SK-N-MC (cell line): Measurements from ENCODE around the gene DNHD1.

Experiments used
- DNase-seq: peaks from one replicate; pipeline ENCODE4 v3.0.0-alpha.2; 2011; ENCODE audit warnings: low read depth, low spot score
- H3K27ac ChIP-seq: fragments of 200-600 bp; sonication (generic); 2 replicates; pipeline ENCODE4 v1.5.1; 2016; ENCODE audit warnings: mixed run types
- H3K36me3 ChIP-seq: fragments of 200-600 bp; sonication (generic); 2 replicates; pipeline ENCODE4 v1.6.1; 2017; ENCODE audit warnings: antibody characterized with exemption, low read length, mixed read lengths; ENCODE audit not compliant: insufficient read depth
- H3K4me3 ChIP-seq: fragments of 200-600 bp; sonication (generic); 2 replicates; pipeline ENCODE4 v1.5.1; 2016
- H3K9ac ChIP-seq: fragments of 200-600 bp; sonication (generic); 2 replicates; pipeline ENCODE4 v1.8.0; 2017; ENCODE audit warnings: mixed run types, mixed read lengths; ENCODE audit not compliant: insufficient read length
- H3K9me3 ChIP-seq: fragments of 200-600 bp; sonication (generic); 2 replicates; pipeline ENCODE4 v1.6.1; 2017; ENCODE audit warnings: low read depth, mild to moderate bottlenecking, antibody characterized with exemption, low read length, moderate library complexity, mixed read lengths
- EZH2 ChIP-seq: fragments of 200-600 bp; sonication (generic); IDR thresholded peaks from one replicate; pipeline ENCODE4 v1.6.1; 2017; ENCODE audit warnings: antibody characterized with exemption
- FOXP2 ChIP-seq: optimal IDR thresholded peaks from 2 replicates; pipeline ENCODE3; 2011; ENCODE audit warnings: mild to moderate bottlenecking, moderate library complexity; ENCODE audit not compliant: insufficient read depth; ENCODE audit errors: extremely low read length, control extremely low read depth
- POLR2AphosphoS5 ChIP-seq: IDR thresholded peaks from 2 replicates; pipeline ENCODE4 v1.6.1; 2012; ENCODE audit warnings: mild to moderate bottlenecking, low read depth, low read length, borderline replicate concordance

DNHD1 gene

GRCh38 chr11:6485661-6486060 is 11.4 kb upstream of the DNHD1 start:
- DNase-seq = no peak
- no peak for TF ChIP-seq EZH2
- no peak for TF ChIP-seq POLR2AphosphoS5
- TF ChIP-seq FOXP2 = no peak
- Histone ChIP-seq H3K9ac (no peak overlapping the region), H3K9me3 (no peaks in the 10 kb centered on the region), H3K4me3 (no peak overlapping the region), H3K27ac (no peak overlapping the region), H3K36me3 (peaks cover 77% of the 10 kb centered on the region)

GRCh38 chr11:6486256-6486655 is 10.8 kb upstream of the DNHD1 start:
- Histone ChIP-seq H3K9ac (no peak overlapping the region), H3K36me3 (peaks cover 77% of the 10 kb centered on the region), H3K4me3 (no peak overlapping the region), H3K27ac (no peak overlapping the region), H3K9me3 (no peaks in the 10 kb centered on the region)
- no peak for DNase-seq
- no peak for TF ChIP-seq EZH2
- TF ChIP-seq FOXP2 = no peak
- no peak for TF ChIP-seq POLR2AphosphoS5

DNA sequence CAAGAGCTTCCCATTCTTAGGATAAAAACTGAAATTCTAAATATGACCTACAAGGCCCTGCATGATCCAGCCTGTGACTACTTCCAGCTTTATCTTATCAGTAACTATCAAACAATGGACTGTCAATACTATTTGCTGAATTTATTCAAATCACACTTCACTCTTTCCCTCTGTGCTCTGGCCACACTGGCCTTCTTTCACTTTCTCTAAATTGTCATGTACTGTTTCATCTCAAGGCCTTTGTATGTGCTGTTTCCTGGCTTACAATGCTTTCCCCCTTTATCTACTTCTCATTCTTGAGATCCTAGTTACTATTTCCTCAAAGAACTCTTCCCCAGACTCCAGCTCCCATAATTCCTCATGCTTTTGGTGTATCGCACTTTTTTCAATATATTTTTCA is 10.1 kb upstream of the DNHD1 start:
- Histone ChIP-seq H3K4me3 (no peak overlapping the region), H3K27ac (no peak overlapping the region), H3K9ac (no peak overlapping the region), H3K9me3 (no peaks in the 10 kb centered on the region), H3K36me3 (peaks cover 82% of the 10 kb centered on the region)
- TF ChIP-seq FOXP2 (no peak), EZH2 (no peak), POLR2AphosphoS5 (no peak)
- no peak for DNase-seq

DNA sequence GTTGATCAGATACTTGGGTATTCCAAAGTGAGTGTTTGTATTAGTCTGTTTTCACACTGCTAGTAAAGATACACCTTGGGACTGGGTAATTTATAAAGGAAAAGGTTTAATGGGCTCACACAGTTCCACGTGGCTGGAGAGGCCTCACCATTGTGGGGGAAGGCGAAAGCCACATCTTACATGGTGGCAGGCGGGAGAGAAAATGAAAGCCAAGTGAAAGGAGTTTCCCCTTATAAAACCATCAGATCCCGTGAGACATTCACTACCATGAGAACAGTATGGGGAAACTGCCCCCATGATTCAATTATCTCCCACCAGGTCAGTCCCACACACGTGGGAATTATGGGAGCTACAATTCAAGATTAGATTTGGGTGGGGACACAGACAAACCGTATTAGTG is 8.7 kb upstream of the DNHD1 start:
- H3K9me3 ChIP-seq = no peaks in the 10 kb centered on the region
- H3K36me3 ChIP-seq = peaks cover 78% of the 10 kb centered on the region
- no peak overlapping the region for H3K9ac ChIP-seq
- H3K27ac ChIP-seq = no peak overlapping the region
- H3K4me3 ChIP-seq = no peak overlapping the region
- no peak for TF ChIP-seq EZH2
- no peak for TF ChIP-seq FOXP2
- no peak for TF ChIP-seq POLR2AphosphoS5
- DNase-seq = no peak

GRCh38 chr11:6488821-6489220 is 8.3 kb upstream of the DNHD1 start:
- TF ChIP-seq POLR2AphosphoS5 = no peak
- no peak for TF ChIP-seq EZH2
- TF ChIP-seq FOXP2 = no peak
- Histone ChIP-seq H3K9me3 (no peaks in the 10 kb centered on the region), H3K36me3 (peaks cover 77% of the 10 kb centered on the region), H3K9ac (no peak overlapping the region), H3K27ac (no peak overlapping the region), H3K4me3 (no peak overlapping the region)
- no peak for DNase-seq

DNA sequence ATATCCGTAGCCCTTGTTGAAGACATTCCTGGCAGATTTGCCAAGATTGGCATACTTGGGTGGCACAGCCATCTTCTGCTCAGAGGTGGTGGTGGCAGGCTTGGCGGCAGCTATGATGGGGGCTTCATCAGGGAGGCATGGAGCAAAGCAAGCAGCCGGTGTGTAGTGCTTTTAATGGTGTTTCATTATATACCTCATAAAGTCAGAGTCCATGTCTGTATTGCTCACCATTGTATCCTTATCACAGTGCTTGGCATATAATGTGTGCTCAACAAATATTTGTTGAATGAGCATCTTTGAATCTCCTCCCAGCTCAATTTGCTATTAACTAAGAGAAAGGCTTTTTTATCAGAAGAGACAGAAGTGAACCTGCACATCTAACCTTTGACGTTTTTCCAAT is 7.8 kb upstream of the DNHD1 start:
- Histone ChIP-seq H3K27ac (no peak overlapping the region), H3K4me3 (no peak overlapping the region), H3K9ac (no peak overlapping the region), H3K36me3 (peaks cover 74% of the 10 kb centered on the region), H3K9me3 (no peaks in the 10 kb centered on the region)
- TF ChIP-seq EZH2 (no peak), POLR2AphosphoS5 (no peak), FOXP2 (no peak)
- no peak for DNase-seq

DNA sequence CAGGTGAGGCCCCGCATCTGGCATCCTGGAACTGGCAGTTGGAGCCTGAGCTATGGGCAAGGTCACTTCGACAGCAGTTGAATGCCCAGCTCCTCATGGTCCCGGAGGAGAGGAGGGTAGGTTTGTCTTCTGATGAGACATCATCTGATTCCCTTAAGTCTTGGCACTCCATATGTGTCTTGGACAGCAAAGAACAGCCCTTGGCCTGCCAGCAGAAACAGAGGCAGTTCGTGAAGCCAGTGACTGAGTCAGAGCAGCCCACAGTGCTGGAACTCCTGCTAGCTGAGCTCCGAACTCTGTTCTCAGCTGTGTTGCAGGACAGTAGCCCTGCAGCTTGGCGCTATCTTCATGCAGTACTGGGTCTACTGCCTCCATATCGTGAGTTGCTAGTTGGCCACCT is 1.0 kb downstream of the DNHD1 start:
- Histone ChIP-seq H3K4me3 (no peak overlapping the region), H3K36me3 (peaks cover 16% of the 10 kb centered on the region), H3K9ac (no peak overlapping the region), H3K27ac (no peak overlapping the region), H3K9me3 (no peaks in the 10 kb centered on the region)
- TF ChIP-seq POLR2AphosphoS5 (no peak), FOXP2 (no peak), EZH2 (no peak)
- no peak for DNase-seq

- TF ChIP-seq FOXP2 = no peak
- no peak for TF ChIP-seq EZH2
- no peak for TF ChIP-seq POLR2AphosphoS5
- Histone ChIP-seq H3K4me3 (no peak overlapping the region), H3K9me3 (no peaks in the 10 kb centered on the region), H3K27ac (no peak overlapping the region), H3K36me3 (peaks cover 15% of the 10 kb centered on the region), H3K9ac (no peak overlapping the region)
- DNase-seq = no peak
Observed at GRCh38 chr11:6498544-6498943, 1.5 kb downstream of the DNHD1 start.

- H3K36me3 ChIP-seq = peaks cover 11% of the 10 kb centered on the region
- no peak overlapping the region for H3K4me3 ChIP-seq
- DNase-seq = no peak
- no peak overlapping the region for H3K9ac ChIP-seq
- H3K27ac ChIP-seq = no peak overlapping the region
- no peak for TF ChIP-seq POLR2AphosphoS5
- no peak for TF ChIP-seq FOXP2
- TF ChIP-seq EZH2 = no peak
- H3K9me3 ChIP-seq = no peaks in the 10 kb centered on the region
Observed at GRCh38 chr11:6502382-6502781, 5.3 kb downstream of the DNHD1 start.

GRCh38 chr11:6504166-6504565 is 7.1 kb downstream of the DNHD1 start:
- no peak for DNase-seq
- H3K36me3 ChIP-seq = peaks cover 12% of the 10 kb centered on the region
- H3K9me3 ChIP-seq = no peaks in the 10 kb centered on the region
- TF ChIP-seq POLR2AphosphoS5 = no peak
- TF ChIP-seq EZH2 = no peak
- TF ChIP-seq FOXP2 = no peak
- no peak overlapping the region for H3K4me3 ChIP-seq
- H3K9ac ChIP-seq = no peak overlapping the region
- H3K27ac ChIP-seq = no peak overlapping the region
